Stimulated activated CD4-positive, alpha-beta T cell treated with anti-CD3 and anti-CD28 coated beads, Interleukin-4, amount 100 ng/mL, for 48 hours (primary cell): Measurements from ENCODE around the gene CTR9.
A peak's percentile ranks its signal among the peaks of the same experiment; 100 is the strongest.

Source experiments
- DNase-seq, 2 donors: peaks; one replicate each; pipeline ENCODE4 v3.0.0-alpha.2; 2020; ENCODE audit warnings: low read depth in 2 of 2

CTR9 gene

DNA sequence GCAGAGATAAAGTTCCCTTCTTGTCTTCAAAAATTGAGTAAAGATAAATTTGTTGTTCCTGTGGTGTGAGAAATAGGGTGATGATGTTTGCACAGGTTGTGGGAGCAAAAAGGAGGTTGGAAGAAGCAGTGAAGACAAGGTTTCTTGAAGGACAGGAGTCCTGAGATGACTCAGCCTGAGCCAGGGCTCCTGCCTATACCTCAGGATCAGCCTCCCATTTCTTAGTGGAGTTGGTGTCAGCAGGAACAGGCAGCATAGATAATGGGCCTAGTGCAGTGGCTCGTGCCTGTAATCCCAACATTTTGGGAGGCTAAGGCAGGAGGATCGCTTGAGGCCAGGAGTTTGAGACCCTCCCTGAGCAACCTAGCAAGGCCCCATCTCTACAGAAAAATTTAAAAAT, 29.0 kb downstream of the CTR9 start:
- DNase-seq, result no peak

DNA sequence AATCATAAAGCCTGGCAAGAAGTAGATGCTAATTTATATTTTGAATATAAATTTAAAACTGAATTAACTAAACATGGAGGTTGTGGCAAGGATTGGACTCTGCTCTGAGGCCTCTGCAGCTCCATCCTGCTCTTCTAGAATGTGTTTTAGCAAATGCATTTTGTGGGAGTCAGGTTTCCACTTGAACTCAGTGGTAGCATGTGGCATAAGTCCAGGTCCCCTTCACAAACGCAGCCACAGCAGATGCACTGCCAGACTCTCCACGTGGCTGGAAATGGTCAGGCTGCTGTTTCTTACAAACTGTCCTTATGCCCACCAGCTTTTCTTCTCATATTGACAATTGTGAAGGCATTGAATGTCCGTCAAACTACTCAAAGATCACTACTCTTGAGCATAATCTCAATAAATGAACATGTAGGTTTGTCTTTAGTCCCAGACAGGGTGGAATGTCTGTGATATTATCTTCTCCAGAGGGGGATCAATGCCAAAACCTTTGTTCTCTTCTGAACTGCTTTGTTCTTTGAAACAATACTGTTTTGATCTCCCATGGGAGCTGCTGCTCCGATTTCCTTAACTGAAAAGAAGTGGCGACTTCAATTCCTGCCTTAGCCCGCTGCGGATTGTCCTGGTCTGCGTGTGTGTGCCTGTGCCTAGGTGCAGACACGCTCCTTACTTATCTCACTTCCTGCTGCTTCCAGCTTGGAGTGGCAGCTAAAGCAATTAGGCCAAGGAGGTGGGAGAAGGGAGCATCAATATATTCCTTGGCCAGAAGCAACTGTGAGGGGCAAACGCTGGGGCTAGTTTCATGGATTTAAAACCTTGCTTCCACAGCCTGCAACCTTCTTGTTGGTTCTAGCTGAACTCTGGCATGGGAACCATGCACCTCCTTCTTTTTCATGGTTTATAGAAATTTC, 33.4 kb downstream of the CTR9 start:
- no peak for DNase-seq

DNA sequence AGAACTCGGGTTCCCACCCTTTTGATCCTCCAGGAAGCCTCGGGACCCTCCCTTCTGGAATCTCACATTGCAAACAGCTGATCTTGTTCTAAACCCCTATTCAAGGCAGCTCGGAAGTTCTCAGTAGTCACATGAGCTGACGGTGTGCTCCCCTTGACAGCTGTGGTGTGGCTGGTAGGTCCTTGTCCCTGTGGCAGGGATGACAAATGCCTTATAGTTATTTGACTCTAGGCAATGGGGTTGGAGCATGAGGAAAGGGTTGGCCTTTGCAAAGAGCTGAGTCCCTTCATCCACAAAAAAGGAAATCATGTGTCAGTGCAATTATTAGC, 34.1 kb downstream of the CTR9 start:
- no peak for DNase-seq

DNA sequence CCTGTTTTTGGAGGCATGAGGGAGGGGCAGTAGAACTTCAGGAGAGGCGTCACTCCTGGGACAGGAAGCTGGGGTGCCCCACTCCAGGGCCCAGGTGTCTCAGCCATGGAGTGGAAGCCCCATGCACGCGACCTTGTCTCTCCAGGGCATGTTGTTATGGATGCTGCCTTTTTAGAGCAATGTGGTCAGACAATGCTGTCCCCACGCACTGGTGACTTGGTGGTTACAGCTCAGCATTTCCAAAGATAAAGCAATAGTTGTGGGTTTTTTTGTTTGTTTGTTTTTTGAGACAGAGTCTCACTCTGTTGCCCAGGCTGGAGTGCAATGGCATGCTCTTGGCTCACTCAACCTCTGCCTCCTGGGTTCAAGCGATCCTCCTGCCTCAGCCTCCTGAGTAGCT, 35.4 kb downstream of the CTR9 start:
- no peak for DNase-seq

DNA sequence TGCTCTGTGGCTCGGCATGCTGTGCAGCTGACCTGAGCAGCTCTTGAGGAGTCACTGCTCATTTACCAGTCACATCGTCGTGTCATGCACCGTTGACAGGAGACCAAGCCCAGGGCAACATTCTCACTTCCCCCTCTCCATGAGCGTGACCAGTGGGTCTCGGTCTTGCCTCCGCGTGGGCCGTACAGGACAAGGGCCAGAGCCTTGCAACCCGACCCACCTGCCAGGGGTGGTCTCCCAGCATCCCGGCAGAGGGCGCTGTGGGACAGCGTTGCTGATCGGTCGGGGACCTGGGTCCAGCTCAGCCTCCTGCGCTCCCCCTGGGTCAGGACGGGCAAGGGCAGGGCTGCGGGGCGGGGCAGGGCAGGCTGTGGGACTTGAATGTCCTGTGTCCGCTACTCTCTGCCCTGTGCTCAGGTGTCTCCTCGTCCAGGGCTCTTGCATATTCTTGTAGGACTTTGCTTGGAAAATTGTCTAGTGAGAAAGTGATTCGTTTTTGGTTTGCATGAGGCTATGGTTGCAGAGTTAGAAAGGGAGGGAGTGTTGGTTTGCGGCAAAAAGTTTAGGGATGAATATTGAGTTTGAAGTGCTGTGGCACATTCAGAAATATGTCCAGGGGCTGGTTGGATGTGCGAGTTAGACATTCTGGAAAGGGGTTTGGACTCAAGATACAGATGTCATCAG, 41.5 kb downstream of the CTR9 start:
- DNase-seq, result peak; percentile 80 to 89

DNA sequence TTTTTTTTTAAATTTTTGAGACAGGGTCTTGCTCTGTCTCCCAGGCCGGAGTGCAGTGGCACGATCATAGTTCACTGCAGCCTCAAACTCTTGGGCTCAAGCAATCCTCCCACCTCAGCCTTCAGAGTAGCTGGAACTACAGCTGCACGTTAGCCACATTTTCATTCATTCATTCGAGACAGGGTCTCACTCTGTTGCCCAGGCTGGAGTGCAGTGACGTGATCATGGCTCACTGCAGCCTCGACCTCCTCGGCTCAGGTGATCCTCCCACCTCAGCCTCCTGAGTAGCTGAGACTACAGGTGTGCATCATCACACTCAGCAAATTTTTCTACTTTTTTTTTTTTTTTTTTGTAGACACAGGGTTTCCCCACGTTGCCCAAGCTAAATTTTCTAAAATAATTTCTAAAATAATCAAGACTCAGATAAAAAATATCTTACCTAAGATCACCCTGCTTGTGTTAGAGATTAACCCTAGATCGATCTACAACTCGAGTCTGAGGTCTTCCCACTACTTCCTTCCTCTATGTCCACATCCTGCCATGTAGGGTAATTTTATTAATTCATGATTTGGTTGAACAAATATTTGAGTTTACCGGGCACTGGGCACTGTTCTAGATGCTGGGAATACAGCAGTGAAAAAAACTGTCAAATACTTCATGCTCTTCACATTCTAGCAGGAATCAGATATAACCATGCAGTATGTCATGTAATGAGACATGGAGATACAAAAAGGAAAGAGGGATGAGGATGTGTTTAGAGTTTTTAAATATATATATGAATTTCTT, 42.6 kb downstream of the CTR9 start:
- no peak for DNase-seq

DNA sequence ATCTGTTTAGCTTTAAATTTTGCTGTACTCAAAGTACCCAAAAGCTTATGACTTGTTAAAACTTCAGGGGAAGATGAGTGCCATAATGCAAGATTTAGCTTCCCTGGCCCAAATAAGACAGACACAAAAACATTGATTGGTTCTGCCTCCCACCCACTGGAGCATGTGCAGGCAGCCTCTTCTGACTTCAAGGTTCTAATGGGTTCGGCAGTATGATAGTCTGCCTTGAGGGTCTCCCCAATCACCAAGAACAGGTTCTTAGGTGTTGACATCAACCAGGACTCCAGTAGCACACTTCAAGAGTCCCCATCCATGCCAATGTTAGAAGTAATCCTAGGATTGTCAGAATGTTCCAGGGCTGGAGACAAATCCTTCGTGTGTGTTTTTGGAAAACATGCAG, 45.1 kb downstream of the CTR9 start:
- DNase-seq, result no peak

DNA sequence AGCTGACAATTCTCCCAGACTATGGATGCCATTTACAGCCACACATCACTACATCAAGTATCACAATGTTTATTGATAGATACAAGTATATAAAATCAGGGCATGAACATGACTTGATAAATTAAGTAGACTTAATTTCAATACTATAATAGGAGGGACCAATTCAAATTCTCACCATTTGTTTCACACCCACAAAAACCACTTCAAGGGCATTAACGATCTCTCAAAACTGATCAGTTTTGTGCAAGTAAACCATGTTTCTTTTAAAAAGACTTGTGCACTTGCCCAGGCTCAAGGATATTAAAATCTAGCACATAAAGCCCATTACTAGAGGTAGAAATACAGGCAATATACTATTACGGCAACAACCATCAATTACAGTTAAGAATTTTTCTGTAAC, 46.0 kb downstream of the CTR9 start:
- DNase-seq, result no peak

DNA sequence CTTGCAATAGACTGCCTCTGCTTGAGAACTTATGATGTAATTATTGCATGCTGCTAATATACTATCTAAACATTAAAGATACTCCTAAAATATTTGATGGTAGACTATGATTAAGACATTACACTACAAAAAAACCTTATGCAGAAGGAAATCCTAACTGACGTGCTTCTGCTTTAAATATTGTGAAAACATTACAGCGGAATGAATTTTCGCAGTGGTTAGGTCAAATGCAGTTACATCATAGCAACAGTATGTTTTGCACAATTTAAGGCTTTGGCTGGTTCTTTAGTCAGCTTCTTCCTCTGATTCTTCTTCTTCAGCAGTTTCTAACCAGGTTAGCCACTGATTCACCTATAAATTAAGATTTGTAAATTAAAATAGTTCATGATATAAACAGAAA, 46.5 kb downstream of the CTR9 start:
- DNase-seq, result no peak

DNA sequence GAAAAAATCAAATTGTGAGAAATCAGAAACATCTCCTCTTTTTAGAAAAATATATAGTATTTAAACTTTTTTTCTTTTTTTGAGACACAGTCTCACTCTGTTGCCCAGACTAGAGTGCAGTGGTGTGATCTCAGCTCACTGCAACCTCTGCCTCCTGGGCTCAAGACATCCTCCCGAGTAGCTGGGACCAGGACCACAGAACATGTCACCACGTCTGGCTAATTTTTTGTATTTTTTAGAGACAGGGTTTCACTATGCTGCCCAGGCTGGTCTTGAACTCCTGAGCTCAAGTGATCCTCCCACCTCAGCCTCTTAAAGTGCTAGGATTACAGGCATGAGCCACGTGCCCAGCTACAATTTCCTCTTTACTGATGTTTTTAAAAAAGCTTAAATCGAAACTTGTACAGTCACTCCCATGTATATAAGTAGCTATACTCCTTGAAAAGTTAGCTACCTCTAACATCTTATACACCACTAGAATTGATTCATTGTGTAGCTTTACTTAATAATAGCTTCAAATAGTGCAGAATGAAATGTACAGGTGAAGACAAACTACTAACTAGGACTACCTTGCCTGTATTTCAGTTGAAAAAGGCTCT, 47.4 kb downstream of the CTR9 start:
- no peak for DNase-seq

DNA sequence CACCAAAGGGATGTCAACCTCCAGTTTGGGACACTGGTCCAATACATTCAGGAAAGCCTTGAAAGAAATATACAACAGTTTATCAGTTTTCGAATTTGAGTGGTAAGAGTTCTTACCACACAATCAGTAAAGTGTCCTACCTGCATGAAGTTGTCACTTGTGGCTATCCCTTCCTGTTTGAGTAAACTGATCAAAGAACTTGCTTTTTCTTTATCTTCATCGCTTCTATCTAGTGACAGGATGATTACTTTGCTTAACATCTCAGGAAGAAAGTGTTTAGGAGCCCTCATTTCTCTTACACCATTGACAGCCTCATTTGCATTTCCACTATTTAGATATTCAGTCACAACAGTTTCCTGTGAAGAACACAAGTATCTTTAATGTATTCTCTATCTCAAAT, 49.2 kb downstream of the CTR9 start:
- DNase-seq, result no peak

DNA sequence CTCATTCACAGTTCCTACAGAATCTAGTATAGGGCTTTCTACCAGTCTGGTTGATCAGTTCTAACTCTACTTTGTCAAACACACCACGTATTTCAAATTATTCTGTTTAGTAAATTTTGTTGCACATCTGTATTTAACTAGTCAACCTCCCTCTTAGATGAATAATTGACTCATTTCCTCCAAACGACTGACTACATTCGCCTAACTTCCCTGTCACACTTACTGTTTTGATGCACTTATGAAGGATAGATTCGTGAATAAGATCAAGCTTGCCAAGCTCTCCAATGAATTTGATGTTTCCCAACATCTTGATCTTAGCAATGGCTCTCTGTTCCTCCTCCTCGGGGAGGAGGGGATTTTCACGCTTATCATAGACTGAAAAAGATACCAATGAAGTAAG, 52.6 kb downstream of the CTR9 start:
- no peak for DNase-seq

DNA sequence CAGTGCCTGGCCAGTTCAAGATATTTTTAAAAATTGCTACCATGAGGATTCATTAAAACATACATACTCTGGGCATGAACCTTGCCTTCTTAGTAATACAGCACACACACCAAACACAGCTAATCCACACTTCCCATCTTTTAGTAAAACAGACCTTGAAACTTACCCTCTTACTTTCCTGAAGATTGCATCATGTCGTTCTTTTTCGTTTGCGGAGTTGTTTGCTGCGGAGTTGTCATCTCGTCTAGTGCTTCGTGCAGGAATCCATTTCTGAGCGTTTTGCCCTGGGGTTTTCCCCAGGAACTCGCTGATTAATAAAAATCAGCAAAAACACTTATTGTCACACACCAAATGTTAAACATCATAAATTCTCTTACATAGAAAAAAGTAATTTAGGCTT, 54.7 kb downstream of the CTR9 start:
- no peak for DNase-seq

DNA sequence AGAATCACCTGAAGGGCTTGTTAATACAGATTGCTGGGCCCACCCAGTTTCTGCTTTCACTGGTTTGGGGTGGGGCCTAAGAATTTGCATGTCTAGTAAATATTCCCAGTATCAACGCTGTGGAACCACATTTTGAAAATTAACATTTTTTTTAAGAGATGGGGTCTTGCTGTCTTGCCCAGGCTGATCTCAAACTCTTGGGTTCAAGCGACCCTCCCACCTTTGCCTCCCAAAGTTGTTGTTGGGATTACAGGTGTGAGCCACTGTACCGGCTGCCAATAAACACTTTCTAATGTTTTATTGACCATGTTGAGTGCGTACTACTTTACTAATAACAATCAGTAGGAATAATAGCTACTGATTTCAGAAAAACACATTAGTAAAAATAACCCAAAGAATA, 55.2 kb downstream of the CTR9 start:
- DNase-seq, result no peak

DNA sequence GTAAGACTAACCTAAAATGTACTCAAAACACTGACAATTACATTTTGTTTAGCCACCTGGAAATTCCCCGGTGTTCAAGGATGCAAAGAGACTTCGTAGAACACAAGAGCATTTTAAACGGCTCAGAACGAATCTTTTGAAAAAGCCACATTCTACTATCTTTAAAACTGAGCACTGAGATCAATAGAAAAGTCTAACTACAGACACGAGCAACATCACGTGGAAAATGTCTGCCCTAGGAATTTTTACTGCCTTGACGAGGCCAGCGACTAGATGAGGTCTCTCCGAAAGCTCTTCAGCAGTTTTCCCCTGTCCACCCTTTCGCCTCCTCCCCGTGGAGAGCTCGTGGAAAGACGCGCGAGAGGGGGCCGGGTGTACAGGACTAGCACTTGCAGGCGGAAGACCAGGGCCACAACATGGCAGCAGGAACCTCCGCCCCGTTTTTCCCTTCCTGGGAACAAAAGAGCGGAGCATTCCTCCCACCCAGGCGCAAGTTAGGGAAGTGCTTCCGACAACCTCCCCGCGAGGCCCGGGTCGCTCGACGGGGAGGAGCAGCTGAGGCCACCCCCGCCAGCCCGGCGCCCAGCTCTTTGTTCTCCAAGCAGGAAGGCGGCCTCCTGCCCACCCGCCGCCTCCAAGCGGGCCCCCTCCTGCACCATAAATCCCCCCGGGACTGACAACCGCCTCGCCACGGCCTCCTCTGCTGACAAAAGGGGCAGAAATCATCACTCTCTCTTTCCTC, 56.6 kb downstream of the CTR9 start:
- peak; percentile 17 to 25 for DNase-seq

DNA sequence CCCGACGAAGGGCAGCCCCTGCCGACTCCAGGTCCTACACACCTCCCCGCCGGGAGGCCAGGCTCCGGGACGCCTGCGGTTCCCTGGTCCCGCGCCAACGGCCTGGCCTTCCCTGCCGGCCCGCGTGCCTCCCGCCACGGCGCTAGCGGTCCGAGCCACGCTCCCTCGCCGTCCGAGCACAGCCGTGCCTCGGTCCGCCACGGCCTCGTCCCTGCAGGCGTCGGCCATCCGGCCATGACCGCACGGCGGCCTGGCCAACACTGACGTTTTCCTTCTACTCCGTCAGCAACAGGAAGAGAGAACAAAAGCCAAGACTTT, 57.1 kb downstream of the CTR9 start:
- DNase-seq, result peak in 1 of 2 donors; percentile 5

DNA sequence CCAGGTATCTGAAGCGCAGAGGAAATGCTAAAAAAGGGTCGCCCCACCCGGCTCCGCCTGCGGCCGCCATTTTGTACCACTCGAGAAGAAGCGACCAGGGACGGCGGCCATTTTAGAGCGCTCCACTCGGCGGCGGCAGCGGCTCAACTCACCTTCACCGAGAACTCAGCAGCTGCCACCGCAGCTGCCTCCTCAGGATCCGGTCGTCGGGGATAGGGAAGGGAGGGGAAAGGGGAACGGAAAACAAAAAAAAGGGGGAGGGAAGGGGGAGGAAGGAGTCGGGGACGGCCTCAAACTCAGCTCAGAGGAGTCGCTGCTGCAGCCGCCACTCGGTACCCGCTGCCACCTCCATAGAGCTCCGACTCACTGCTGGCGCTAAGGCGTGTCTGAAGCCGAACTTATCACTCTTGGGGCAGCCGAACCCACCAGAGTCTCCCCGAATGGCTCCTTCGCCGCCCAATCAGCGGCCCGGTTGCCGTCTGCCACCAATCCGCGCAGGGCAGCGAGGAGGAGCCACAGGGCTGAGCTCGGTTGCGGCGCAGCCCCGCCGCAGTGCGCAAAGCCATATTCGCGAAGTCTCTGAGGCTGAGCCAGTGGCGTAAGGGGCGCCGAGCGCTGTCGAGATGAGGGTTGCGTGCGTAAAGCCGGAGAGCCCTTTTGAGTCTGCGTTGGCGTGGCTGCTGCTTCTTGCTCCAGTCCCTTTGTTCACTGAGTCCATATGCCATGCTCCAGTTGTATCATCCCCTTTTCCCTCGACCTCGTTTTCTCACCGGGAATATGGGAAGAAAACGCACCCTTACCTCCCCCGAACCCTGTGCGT, 57.7 kb downstream of the CTR9 start, which contains the start of gene EIF4G2:
TSS of gene EIF4G2 (minus strand) at position 374 of the 820 bp plus-strand sequence.
- DNase-seq, result peak; percentile 93 to 96

DNA sequence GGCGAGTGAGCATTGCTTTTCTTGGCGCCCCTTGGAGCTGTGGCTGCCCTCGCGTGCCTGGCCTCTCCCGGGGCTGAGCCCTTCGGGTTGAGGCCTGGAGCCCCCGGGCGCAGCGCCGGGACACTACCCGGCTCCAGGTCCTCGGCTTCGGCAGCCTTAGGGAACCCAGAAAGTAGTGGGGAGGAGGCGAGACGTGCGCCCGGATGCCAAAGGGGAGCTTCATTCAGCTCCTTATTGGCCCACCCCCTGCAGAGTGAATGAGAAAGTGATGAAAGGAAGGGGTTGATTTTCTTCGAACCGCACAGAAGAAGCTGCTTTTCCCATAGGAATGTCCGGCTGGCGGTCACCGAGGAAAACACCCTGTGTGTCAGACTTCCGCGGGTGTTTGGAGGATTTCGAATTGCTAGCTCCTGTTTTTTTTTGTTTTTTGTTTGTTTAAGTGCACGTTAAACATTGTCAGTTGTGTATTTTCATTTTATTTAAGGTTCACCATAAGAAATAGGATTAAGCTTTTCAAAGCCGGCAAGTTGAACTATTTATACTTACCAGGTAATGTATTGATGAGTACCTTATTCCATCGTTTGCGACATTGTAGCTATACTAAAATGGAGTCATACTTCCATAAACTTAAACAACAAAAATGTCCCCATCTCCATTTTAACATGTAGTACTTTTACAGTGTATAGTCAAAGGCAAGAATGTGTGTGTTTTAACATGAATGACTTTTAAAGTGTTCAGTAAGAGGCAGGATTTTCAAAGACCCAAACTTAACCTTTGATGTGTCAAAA, 58.5 kb downstream of the CTR9 start:
- DNase-seq, result no peak

DNA sequence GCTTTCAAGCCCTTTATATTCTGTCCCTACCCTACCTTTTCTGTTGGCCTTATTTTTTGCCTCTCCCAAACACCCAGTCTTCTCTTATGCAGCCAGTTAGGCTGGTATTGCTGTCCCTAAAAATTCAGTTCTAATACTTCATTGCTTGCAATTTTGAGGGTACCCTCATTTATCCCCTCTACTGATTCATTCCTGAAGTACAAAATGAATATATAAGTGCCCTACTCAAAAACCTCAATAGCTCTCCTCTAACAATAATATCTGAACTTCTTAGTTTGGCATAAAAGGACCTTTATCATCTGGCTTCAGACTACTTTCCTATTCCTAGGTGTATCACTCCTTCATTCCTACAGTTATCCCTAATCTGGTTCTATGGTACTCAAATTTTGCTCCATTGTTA, 62.9 kb downstream of the CTR9 start:
- DNase-seq, result no peak

DNA sequence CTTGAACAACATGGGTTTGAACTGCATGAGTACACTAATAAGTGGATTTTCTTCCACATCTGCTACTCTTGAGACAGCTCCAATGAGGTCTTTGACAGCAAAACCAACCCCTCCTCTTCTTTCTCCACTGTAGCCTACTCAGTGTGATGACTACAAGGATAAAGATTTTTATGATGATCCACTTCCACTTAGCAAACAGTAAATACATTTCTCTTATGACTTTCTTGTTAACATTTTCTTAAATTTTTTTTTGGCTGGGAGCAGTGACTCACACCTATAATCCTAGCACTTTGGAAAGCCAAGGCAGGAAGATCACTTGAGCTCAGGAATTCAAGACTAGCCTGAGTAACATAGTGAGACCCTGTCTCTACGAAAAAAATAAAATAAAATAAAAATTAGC, 67.5 kb downstream of the CTR9 start:
- DNase-seq, result no peak
